ENCODE results near the gene CHML. TPM values are rescaled to one million over a fixed set of nuclear protein-coding genes. Genes with fewer than 3 reads are reported as not detected.

CHML gene
- total RNA-seq, 6 experiments from 2014 or later: 15.2 to 17.9 (median 16.5) TPM

DNA sequence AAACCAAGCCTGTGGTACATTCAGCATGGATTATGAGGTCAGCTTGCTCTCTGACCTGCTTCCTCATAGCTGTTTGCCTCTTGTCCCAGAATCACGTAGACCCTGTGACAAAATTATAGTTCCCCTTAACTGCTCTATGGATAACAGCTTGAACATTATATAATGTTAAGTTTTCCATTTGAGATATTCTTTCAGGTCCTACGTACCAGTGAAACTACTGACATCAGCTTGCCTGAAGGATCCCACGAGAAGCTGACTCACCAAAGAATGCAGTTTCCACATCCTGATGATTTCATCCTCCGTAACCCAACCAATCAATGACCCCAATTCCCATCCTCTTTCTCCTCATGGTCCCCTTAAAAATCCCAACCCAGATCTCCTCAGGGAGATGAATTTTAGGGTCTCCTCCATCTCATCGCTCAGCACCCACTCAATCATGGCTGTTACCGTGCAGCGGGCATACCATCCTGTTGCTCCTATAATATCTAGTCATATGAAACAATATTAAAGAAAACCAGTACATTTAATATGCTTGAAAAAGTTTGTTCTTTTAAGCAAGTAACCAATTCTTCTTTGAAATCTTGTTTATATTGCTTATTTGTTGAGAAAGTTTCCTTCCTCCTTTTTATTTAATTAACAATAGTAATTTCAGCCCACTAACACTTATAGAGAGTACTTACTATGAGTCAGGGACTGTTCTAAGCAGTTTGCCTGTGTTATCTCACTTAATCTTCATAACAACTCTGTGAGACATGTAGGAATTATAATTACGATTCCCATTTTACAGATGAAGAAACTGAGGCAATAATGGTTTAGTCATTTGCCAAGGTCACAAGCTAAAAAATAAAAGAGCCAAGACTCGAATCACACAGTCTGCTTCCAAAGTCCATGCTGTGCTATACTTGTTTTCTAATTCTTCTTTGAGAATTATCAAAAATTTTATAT lies 27.4 kb downstream of the CHML start:
- TF ChIP-seq, protein P1, sequence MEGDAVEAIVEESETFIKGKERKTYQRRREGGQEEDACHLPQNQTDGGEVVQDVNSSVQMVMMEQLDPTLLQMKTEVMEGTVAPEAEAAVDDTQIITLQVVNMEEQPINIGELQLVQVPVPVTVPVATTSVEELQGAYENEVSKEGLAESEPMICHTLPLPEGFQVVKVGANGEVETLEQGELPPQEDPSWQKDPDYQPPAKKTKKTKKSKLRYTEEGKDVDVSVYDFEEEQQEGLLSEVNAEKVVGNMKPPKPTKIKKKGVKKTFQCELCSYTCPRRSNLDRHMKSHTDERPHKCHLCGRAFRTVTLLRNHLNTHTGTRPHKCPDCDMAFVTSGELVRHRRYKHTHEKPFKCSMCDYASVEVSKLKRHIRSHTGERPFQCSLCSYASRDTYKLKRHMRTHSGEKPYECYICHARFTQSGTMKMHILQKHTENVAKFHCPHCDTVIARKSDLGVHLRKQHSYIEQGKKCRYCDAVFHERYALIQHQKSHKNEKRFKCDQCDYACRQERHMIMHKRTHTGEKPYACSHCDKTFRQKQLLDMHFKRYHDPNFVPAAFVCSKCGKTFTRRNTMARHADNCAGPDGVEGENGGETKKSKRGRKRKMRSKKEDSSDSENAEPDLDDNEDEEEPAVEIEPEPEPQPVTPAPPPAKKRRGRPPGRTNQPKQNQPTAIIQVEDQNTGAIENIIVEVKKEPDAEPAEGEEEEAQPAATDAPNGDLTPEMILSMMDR (IDR thresholded peaks at IDR 0.05): no peak
- peaks cover 11% of the 10 kb centered on the region for H3K4me1 Mint-ChIP-seq (ENCODE audit: low read depth)
- no peaks in the 10 kb centered on the region; the same call in none of the 2 replicates for H3K27me3 Mint-ChIP-seq (ENCODE audit: insufficient read depth)
- H3K27ac Mint-ChIP-seq: no peak overlapping the region
- no peaks in the 10 kb centered on the region for H3K9me3 Mint-ChIP-seq
- no peaks in the 10 kb centered on the region for H3K36me3 Mint-ChIP-seq (ENCODE audit: low read depth)
- peak; percentile 74 for DNase-seq
- H3K4me3 Mint-ChIP-seq: peak overlapping the region; percentile 59

DNA sequence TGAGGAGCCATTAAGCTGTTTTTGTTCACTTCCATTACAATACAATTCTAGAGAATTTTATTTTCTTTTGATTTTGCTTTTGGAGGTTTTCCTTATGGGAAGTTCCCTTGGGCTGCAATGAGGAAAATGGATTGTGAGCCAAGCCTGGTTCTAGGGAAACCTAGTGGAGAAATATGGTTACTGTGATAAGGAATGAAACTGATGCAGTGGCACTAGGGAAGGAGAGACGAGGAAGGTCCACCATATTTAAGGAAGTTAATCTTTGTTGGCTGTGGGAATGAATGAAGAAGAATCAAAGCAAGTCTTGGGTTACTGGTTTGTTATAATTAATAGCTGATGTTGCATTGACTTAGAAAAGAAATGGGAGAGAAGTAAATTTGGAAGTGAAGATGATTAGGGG lies 28.4 kb downstream of the CHML start:
- no peaks in the 10 kb centered on the region; the same call in none of the 2 replicates for H3K27me3 Mint-ChIP-seq (ENCODE audit: insufficient read depth)

DNA sequence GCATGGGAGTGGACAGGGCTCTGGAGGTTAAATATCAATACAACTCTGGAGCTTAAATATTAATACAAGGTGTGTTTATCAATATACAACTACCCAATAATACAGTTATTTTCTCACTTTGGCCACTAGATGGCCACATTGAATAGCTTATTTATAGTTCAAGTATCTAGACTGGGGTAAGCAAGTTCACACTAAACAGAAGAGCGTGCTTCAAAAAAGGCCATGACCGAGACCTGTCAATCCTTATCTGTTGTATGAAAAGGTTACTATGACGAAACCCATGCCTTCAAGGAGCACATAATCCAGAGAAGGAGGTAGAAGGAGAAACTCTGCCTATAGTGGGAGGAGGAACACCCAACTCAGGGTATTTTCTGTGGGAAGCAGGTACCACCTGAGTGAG lies 29.1 kb downstream of the CHML start:
- Mint-ChIP-seq H3K36me3 (ENCODE audit: low read depth) (no peaks in the 10 kb centered on the region), H3K27me3 (ENCODE audit: insufficient read depth) (no peaks in the 10 kb centered on the region; the same call in none of the 2 replicates), H3K4me1 (ENCODE audit: low read depth) (peaks cover 27% of the 10 kb centered on the region), H3K4me3 (no peak overlapping the region), H3K27ac (no peak overlapping the region), H3K9me3 (no peaks in the 10 kb centered on the region)
- peak; percentile 70 for DNase-seq
- TF ChIP-seq, protein P1 (IDR thresholded peaks at IDR 0.05): peak; percentile 91

More for the DNA sequence above, 28.4 kb downstream of the CHML start:
- no peaks in the 10 kb centered on the region for H3K36me3 Mint-ChIP-seq (ENCODE audit: low read depth)
- TF ChIP-seq, protein P1 (IDR thresholded peaks at IDR 0.05): no peak
- H3K4me1 Mint-ChIP-seq (ENCODE audit: low read depth): peaks cover 20% of the 10 kb centered on the region
- H3K27ac Mint-ChIP-seq: no peak overlapping the region
- DNase-seq: no peak
- H3K9me3 Mint-ChIP-seq: no peaks in the 10 kb centered on the region
- no peak overlapping the region for H3K4me3 Mint-ChIP-seq

DNA sequence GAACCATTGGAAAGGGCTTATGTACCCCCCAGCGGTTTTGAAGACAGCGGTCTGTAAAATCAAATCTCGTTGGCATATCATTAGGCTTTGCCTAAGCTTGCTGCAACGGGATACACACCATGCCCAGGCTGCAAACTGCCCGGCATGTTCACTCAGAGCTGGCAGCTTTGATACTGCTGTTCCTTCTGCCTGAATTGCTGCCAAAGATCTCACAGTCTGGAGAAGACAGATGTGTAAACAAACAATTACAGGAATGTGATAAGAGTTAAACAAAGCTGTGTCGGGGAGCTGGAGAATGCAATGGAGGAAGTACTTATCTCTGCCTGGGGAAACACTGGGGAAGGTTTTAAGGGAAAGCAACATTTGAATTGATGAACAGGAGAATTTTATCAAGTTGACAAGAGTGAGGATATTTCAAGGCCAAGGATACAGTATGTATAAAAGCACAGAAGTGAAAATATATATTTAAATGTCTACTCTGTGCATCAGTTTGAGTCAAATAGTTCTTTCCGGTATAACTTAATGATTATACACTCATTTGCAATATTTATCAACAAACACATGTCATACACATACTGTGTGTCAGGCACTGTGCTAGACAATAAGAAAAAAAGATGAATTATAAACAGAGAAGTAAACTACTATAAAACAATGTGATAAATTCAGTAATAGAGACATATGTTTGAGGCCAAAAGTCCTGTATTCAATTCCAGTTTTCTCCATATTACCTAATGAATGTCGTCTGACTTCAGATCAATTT lies 29.9 kb downstream of the CHML start:
- H3K4me3 Mint-ChIP-seq: no peak overlapping the region
- no peak for DNase-seq

More for the DNA sequence above, 29.9 kb downstream of the CHML start:
- H3K36me3 Mint-ChIP-seq (ENCODE audit: low read depth): no peaks in the 10 kb centered on the region
- H3K9me3 Mint-ChIP-seq: no peaks in the 10 kb centered on the region
- no peaks in the 10 kb centered on the region; the same call in none of the 2 replicates for H3K27me3 Mint-ChIP-seq (ENCODE audit: insufficient read depth)
- peaks cover 29% of the 10 kb centered on the region for H3K4me1 Mint-ChIP-seq (ENCODE audit: low read depth)
- TF ChIP-seq, protein P1 (IDR thresholded peaks at IDR 0.05): no peak
- no peak overlapping the region for H3K27ac Mint-ChIP-seq

All from HFFc6 (cell line).